Measurements from ENCODE around the gene NDUFV1.
"Not testable (repeated sequence)": the region's sequence is repeated elsewhere in the genome, so short reads cannot be mapped to it uniquely, and the experiment has no call there.

NDUFV1 gene

GRCh38 chr11:67592880-67593564 is 13.7 kb upstream of the NDUFV1 start:
- Mint-ChIP-seq H3K4me1 (no peaks in the 10 kb centered on the region), H3K4me3 (no peak overlapping the region), H3K27me3 (ENCODE audit: low read depth) (no peaks in the 10 kb centered on the region), H3K27ac (peak overlapping the region in 1 of 3 experiments; percentile 58), H3K9me3 (peaks cover 2% of the 10 kb centered on the region), H3K36me3 (ENCODE audit: low read depth) (peaks cover 18% of the 10 kb centered on the region)
- TF ChIP-seq CTCF (IDR thresholded peaks at IDR 0.05; ENCODE audit: unreplicated experiment in 3 of 3) = no peak

- H3K4me1 Mint-ChIP-seq = no peaks in the 10 kb centered on the region
- H3K36me3 Mint-ChIP-seq (ENCODE audit: low read depth) = peaks cover 16% of the 10 kb centered on the region
- no peak for TF ChIP-seq CTCF (IDR thresholded peaks at IDR 0.05; ENCODE audit: unreplicated experiment in 3 of 3)
- H3K9me3 Mint-ChIP-seq = peaks cover 2% of the 10 kb centered on the region
- no peak overlapping the region for H3K4me3 Mint-ChIP-seq
- peak overlapping the region in 1 of 3 experiments; percentile 58 for H3K27ac Mint-ChIP-seq
- H3K27me3 Mint-ChIP-seq (ENCODE audit: low read depth) = no peaks in the 10 kb centered on the region
These were observed 13.2 kb upstream of the NDUFV1 start for GRCh38 chr11:67593565-67593905.

- Mint-ChIP-seq H3K27ac (no peak overlapping the region), H3K36me3 (ENCODE audit: low read depth) (peaks cover 9% of the 10 kb centered on the region), H3K9me3 (peaks cover 2% of the 10 kb centered on the region), H3K4me3 (no peak overlapping the region), H3K27me3 (ENCODE audit: low read depth) (no peaks in the 10 kb centered on the region), H3K4me1 (no peaks in the 10 kb centered on the region)
- TF ChIP-seq CTCF (IDR thresholded peaks at IDR 0.05; ENCODE audit: unreplicated experiment in 3 of 3) = no peak
These were observed 12.3 kb upstream of the NDUFV1 start for GRCh38 chr11:67594480-67594879.

- Mint-ChIP-seq H3K27me3 (ENCODE audit: low read depth) (no peaks in the 10 kb centered on the region), H3K27ac (no peak overlapping the region), H3K4me3 (no peak overlapping the region), H3K9me3 (peaks cover 2% of the 10 kb centered on the region), H3K4me1 (no peaks in the 10 kb centered on the region), H3K36me3 (ENCODE audit: low read depth) (no peaks in the 10 kb centered on the region)
- no peak for TF ChIP-seq CTCF (IDR thresholded peaks at IDR 0.05; ENCODE audit: unreplicated experiment in 3 of 3)
These were observed 9.9 kb upstream of the NDUFV1 start for GRCh38 chr11:67596753-67597300.

- not testable (repeated sequence) for H3K9me3 Mint-ChIP-seq; H3K27ac Mint-ChIP-seq; H3K4me1 Mint-ChIP-seq; H3K4me3 Mint-ChIP-seq; H3K27me3 Mint-ChIP-seq (ENCODE audit: low read depth); H3K36me3 Mint-ChIP-seq (ENCODE audit: low read depth)
These were observed 9.3 kb upstream of the NDUFV1 start for GRCh38 chr11:67597458-67597857.

- H3K4me1 Mint-ChIP-seq; H3K27ac Mint-ChIP-seq; H3K36me3 Mint-ChIP-seq (ENCODE audit: low read depth); H3K27me3 Mint-ChIP-seq (ENCODE audit: low read depth); H3K4me3 Mint-ChIP-seq; H3K9me3 Mint-ChIP-seq: not testable (repeated sequence)
These were observed 8.8 kb upstream of the NDUFV1 start for GRCh38 chr11:67597963-67598362.

GRCh38 chr11:67599149-67599548 is 7.6 kb upstream of the NDUFV1 start:
- H3K27me3 Mint-ChIP-seq (ENCODE audit: low read depth) = peaks cover 8% of the 10 kb centered on the region

More at GRCh38 chr11:67599149-67599548, 7.6 kb upstream of the NDUFV1 start:
- Mint-ChIP-seq H3K9me3 (peaks cover 6% of the 10 kb centered on the region), H3K27ac (no peak overlapping the region), H3K4me3 (no peak overlapping the region), H3K4me1 (no peaks in the 10 kb centered on the region), H3K36me3 (ENCODE audit: low read depth) (no peaks in the 10 kb centered on the region)
- TF ChIP-seq CTCF (IDR thresholded peaks at IDR 0.05; ENCODE audit: unreplicated experiment in 3 of 3) = no peak

Measured in nephron (organoid).